Esophagus squamous epithelium (tissue), 5 donors: ENCODE measurements around the gene LENG8. TPM values are rescaled to one million over a fixed set of nuclear protein-coding genes. Genes with fewer than 3 reads are reported as not detected.
A peak's percentile ranks its signal among the peaks of the same experiment; 100 is the strongest.

ENCODE experiments used
- DNase-seq: peaks from one replicate; lab custom pipeline; 2025; lab: John Stamatoyannopoulos, UW
- H3K27ac ChIP-seq, 4 donors: fragments of 200-600 bp; sonication (generic); one replicate each; pipeline ENCODE4 v1.5.1; 2016 to 2019; ENCODE audit warnings: mild to moderate bottlenecking in 1 of 4
- H3K27me3 ChIP-seq, 4 donors: fragments of 200-600 bp; sonication (generic); 1 replicate in 3 of 4; 2 replicates in 1 of 4; pipeline versions ENCODE4 v1.5.1 to v1.6.0; 2017 to 2021; ENCODE audit warnings: antibody characterized with exemption in 1 of 4
- H3K36me3 ChIP-seq, 3 donors: fragments of 200-600 bp; sonication (generic); one replicate each; pipeline ENCODE4 v1.5.1; 2016 to 2019
- H3K4me1 ChIP-seq, 3 donors: fragments of 200-600 bp; sonication (generic); one replicate each; pipeline ENCODE4 v1.5.1; 2017 to 2019
- H3K4me3 ChIP-seq, 4 donors: fragments of 200-600 bp; sonication (generic); 1 replicate in 3 of 4; 2 replicates in 1 of 4; pipeline ENCODE4 v1.5.1; 2016 to 2019; ENCODE audit warnings: mild to moderate bottlenecking in 2 of 4, moderate library complexity in 1 of 4
- H3K9me3 ChIP-seq, 3 donors: fragments of 200-600 bp; sonication (generic); one replicate each; pipeline ENCODE4 v1.5.1; 2016 to 2019
- CTCF ChIP-seq, 6 experiments: fragments of 450-650 bp in 4 of 6; fragments of 200-600 bp in 2 of 6; sonication (generic) in 2 of 6; IDR thresholded peaks; one replicate each; pipeline ENCODE4 v1.5.1; 2016 to 2019; ENCODE audit warnings: antibody characterized with exemption in 6 of 6, mild to moderate bottlenecking in 4 of 6, moderate library complexity in 4 of 6
- POLR2A ChIP-seq, 4 donors: fragments of 450-650 bp; IDR thresholded peaks; one replicate each; pipeline ENCODE4 v1.6.1; 2017; ENCODE audit warnings: antibody characterized with exemption in 4 of 4, mild to moderate bottlenecking in 4 of 4, moderate library complexity in 3 of 4
- WGBS, 2 donors: methylation state at CpG; one replicate each; pipeline ENCODE4 v1.1.5; 2018; 5-methylcytosine and 5-hydroxymethylcytosine counted together
- intact Hi-C: fragments of 100-400 bp; cut with DNase I; formaldehyde crosslinking; loops from one replicate; pipeline ENCODE4 v1.15.0; 2022
- total RNA-seq, 4 donors: library from RNA; depleted of rRNA; stranded (reverse); fragments of >200 nt; gene quantifications; one replicate each; pipeline ENCODE4 v1.1.0, GENCODE V29; 2016
- donor health status: DM: yes; HTN: yes; CAD: no.

Gene LENG8
- total RNA-seq, 4 donors from 2014 or later = 22.9 to 95.2 (median 49.6) TPM

- 3 to 5% methylated on average over 12 to 17 of the region's 28 CpGs for WGBS, 2 donors
- intact Hi-C loops = no loop called here
- H3K4me3 ChIP-seq = peak overlapping the region in 1 of 4 donors; percentile 24
- TF ChIP-seq POLR2A (IDR thresholded peaks at IDR 0.05) = no peak
- DNase-seq = no peak
- no peaks in the 10 kb centered on the region for H3K36me3 ChIP-seq
- peaks cover 0 to 91% (median 11%) of the 10 kb centered on the region in 4 donors for H3K27me3 ChIP-seq
- H3K4me1 ChIP-seq = peaks cover 0 to 40% (median 0%) of the 10 kb centered on the region in 3 donors
- no peak overlapping the region for H3K27ac ChIP-seq
- H3K9me3 ChIP-seq = no peaks in the 10 kb centered on the region
These were observed 32.9 kb upstream of the LENG8 start for GRCh38 chr19:54415901-54416673.

- peaks cover 0 to 41% (median 0%) of the 10 kb centered on the region in 3 donors for H3K4me1 ChIP-seq
- H3K27me3 ChIP-seq = peaks cover 0 to 93% (median 11%) of the 10 kb centered on the region in 4 donors
- no peaks in the 10 kb centered on the region for H3K9me3 ChIP-seq
- TF ChIP-seq POLR2A (IDR thresholded peaks at IDR 0.05) = no peak
- TF ChIP-seq CTCF (IDR thresholded peaks at IDR 0.05) = no peak
- no peak overlapping the region for H3K4me3 ChIP-seq
- 68 to 79% methylated on average over 7 to 11 of the region's 44 CpGs for WGBS, 2 donors
- no peak for DNase-seq
- intact Hi-C loops = no loop called here
- no peaks in the 10 kb centered on the region for H3K36me3 ChIP-seq
- no peak overlapping the region for H3K27ac ChIP-seq
These were observed 32.1 kb upstream of the LENG8 start for GRCh38 chr19:54416695-54417491.

GRCh38 chr19:54418030-54418929, 30.7 kb upstream of the LENG8 start:
- H3K36me3 ChIP-seq = no peaks in the 10 kb centered on the region
- H3K4me3 ChIP-seq = no peak overlapping the region
- no peak for DNase-seq
- TF ChIP-seq CTCF (IDR thresholded peaks at IDR 0.05) (no peak), POLR2A (IDR thresholded peaks at IDR 0.05) (no peak)
- no peaks in the 10 kb centered on the region for H3K9me3 ChIP-seq
- H3K4me1 ChIP-seq = peaks cover 0 to 41% (median 0%) of the 10 kb centered on the region in 3 donors
- intact Hi-C loops = no loop called here
- 12 to 18% methylated on average over 15 to 18 of the region's 25 CpGs for WGBS, 2 donors
- peaks cover 0 to 92% (median 11%) of the 10 kb centered on the region in 4 donors for H3K27me3 ChIP-seq
- no peak overlapping the region for H3K27ac ChIP-seq

GRCh38 chr19:54418930-54419800, 29.8 kb upstream of the LENG8 start:
- no peak overlapping the region for H3K4me3 ChIP-seq
- DNase-seq = no peak
- TF ChIP-seq POLR2A (IDR thresholded peaks at IDR 0.05) = no peak
- no peak for TF ChIP-seq CTCF (IDR thresholded peaks at IDR 0.05)
- WGBS, 2 donors = 71 to 85% methylated on average over 7 to 12 of the region's 26 CpGs
- peak overlapping the region in 1 of 4 donors; percentile 10 for H3K27ac ChIP-seq
- H3K36me3 ChIP-seq = no peaks in the 10 kb centered on the region
- H3K9me3 ChIP-seq = no peaks in the 10 kb centered on the region
- peaks cover 0 to 99% (median 11%) of the 10 kb centered on the region in 4 donors for H3K27me3 ChIP-seq
- intact Hi-C loops = no loop called here
- H3K4me1 ChIP-seq = peaks cover 0 to 41% (median 0%) of the 10 kb centered on the region in 3 donors
